SH-SY5Y (cell line): ENCODE results near the gene ADAT3.

Experiments
- GATA2 ChIP-seq: IDR thresholded peaks from 2 replicates; pipeline ENCODE4 v1.6.1; 2011; ENCODE audit warnings: mild to moderate bottlenecking, low read depth, low read length
- GATA3 ChIP-seq: IDR thresholded peaks from 2 replicates; pipeline ENCODE4 v1.6.1; 2011; ENCODE audit warnings: low read depth, mild to moderate bottlenecking, low read length, moderate library complexity

DNA sequence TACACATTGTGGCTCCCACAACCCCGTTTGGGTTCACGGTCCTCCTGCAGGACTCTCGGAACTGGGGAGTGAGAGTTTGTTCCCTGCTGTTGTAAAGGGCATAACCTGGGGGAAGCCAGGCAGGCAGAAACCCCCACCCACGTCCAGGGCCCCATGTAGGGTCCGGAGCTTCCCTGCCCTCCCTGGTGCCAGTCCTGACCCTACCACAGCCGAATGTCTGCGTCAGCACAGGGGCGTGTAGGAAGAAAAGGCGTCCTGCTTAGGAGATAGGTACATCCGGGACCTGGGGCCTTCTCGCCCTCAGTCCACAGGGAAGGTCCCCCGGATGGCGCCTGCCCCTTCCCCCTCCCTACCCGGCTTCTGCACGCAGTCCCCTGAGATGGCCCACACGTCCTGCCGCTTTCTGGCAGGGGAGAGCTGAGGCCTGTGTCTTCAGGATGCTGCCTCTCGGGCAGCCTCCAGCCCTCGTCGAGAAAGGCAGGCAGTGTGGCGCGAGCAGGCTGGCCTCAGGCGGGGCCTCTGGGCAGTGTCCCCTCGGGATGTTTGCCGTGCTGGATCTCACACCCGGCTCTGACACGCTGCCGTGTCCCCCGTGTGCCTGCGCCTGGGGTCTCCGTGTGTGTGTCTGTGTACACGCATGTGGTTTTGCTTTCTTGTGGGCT is 54.9 kb downstream of the ADAT3 start:
- TF ChIP-seq GATA3 (no peak), GATA2 (no peak)
